Coronary artery (tissue), 2 donors: Measurements from ENCODE around the gene PTPRQ.
A peak's percentile ranks its signal among the peaks of the same experiment; 100 is the strongest.

Experiments used
- DNase-seq: peaks from one replicate; pipeline ENCODE4 v3.0.0-alpha.2; 2017; ENCODE audit warnings: low spot score
- H3K27ac ChIP-seq, 2 donors: fragments of 200-600 bp; sonication (generic); one replicate each; pipeline ENCODE4 v1.5.1; 2016 to 2019
- H3K4me3 ChIP-seq: fragments of 200-600 bp; sonication (generic); 2 replicates; pipeline ENCODE4 v1.5.1; 2016; ENCODE audit warnings: mild to moderate bottlenecking, moderate library complexity
- TF ChIP-seq, protein P1 (sequence below): fragments of 200-600 bp; sonication (generic); IDR thresholded peaks from one replicate; pipeline ENCODE4 v1.5.1; 2019; ENCODE audit warnings: antibody characterized with exemption

PTPRQ gene

GRCh38 chr12:80627782-80628181 is 183.7 kb downstream of the PTPRQ start:
- peak overlapping the region; percentile 54 for H3K27ac ChIP-seq
- H3K4me3 ChIP-seq = no peak overlapping the region
- TF ChIP-seq, protein P1, sequence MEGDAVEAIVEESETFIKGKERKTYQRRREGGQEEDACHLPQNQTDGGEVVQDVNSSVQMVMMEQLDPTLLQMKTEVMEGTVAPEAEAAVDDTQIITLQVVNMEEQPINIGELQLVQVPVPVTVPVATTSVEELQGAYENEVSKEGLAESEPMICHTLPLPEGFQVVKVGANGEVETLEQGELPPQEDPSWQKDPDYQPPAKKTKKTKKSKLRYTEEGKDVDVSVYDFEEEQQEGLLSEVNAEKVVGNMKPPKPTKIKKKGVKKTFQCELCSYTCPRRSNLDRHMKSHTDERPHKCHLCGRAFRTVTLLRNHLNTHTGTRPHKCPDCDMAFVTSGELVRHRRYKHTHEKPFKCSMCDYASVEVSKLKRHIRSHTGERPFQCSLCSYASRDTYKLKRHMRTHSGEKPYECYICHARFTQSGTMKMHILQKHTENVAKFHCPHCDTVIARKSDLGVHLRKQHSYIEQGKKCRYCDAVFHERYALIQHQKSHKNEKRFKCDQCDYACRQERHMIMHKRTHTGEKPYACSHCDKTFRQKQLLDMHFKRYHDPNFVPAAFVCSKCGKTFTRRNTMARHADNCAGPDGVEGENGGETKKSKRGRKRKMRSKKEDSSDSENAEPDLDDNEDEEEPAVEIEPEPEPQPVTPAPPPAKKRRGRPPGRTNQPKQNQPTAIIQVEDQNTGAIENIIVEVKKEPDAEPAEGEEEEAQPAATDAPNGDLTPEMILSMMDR = no peak
- no peak for DNase-seq

- TF ChIP-seq, protein P1 = no peak
- Histone ChIP-seq H3K4me3 (no peak overlapping the region), H3K27ac (no peak overlapping the region)
- no peak for DNase-seq
Measured at GRCh38 chr12:80632835-80633234, 188.8 kb downstream of the PTPRQ start.

- Histone ChIP-seq H3K27ac (no peak overlapping the region), H3K4me3 (no peak overlapping the region)
- TF ChIP-seq, protein P1 = no peak
- no peak for DNase-seq
Measured at GRCh38 chr12:80634903-80635302, 190.9 kb downstream of the PTPRQ start.

DNA sequence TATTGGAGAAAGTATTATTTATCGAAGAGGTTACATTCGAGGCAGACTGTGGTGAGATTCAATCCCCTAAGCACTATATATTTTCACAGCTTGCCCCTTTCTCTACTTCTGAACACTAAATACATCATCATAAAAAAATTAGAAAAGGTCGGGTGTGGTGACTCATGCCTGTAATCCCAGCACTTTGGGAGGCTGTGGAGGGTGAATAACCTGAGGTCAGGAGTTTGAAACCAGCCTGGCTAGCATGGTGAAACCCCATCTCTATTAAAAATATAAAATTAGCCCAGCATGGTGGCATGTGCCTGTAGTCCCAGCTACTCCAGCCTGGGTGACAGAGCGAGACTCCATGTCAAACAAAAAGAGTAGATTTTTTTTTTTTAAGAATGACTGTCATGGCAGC is 192.8 kb downstream of the PTPRQ start:
- TF ChIP-seq, protein P1 = no peak
- H3K4me3 ChIP-seq = no peak overlapping the region
- H3K27ac ChIP-seq = no peak overlapping the region
- DNase-seq = no peak

GRCh38 chr12:80641936-80642335 is 197.9 kb downstream of the PTPRQ start:
- no peak overlapping the region for H3K27ac ChIP-seq
- TF ChIP-seq, protein P1 = no peak
- H3K4me3 ChIP-seq = no peak overlapping the region
- DNase-seq = no peak

- TF ChIP-seq, protein P1 = no peak
- H3K4me3 ChIP-seq = no peak overlapping the region
- H3K27ac ChIP-seq = no peak overlapping the region
- DNase-seq = no peak
Measured at GRCh38 chr12:80643961-80644360, 199.9 kb downstream of the PTPRQ start.

- TF ChIP-seq, protein P1 = no peak
- no peak for DNase-seq
Measured at GRCh38 chr12:80648881-80649280, 204.8 kb downstream of the PTPRQ start.

More at GRCh38 chr12:80648881-80649280, 204.8 kb downstream of the PTPRQ start:
- no peak overlapping the region for H3K27ac ChIP-seq
- no peak overlapping the region for H3K4me3 ChIP-seq
